GM18498 (cell line): ENCODE results near the gene CAMSAP1.

Experiments used
- ATAC-seq: cut with Tn5 transposase; IDR thresholded peaks from one replicate; pipeline ENCODE4 v1.9.1; 2021; ENCODE audit warnings: mild to moderate bottlenecking, moderate library complexity; ENCODE audit not compliant: unreplicated experiment

Gene CAMSAP1

DNA sequence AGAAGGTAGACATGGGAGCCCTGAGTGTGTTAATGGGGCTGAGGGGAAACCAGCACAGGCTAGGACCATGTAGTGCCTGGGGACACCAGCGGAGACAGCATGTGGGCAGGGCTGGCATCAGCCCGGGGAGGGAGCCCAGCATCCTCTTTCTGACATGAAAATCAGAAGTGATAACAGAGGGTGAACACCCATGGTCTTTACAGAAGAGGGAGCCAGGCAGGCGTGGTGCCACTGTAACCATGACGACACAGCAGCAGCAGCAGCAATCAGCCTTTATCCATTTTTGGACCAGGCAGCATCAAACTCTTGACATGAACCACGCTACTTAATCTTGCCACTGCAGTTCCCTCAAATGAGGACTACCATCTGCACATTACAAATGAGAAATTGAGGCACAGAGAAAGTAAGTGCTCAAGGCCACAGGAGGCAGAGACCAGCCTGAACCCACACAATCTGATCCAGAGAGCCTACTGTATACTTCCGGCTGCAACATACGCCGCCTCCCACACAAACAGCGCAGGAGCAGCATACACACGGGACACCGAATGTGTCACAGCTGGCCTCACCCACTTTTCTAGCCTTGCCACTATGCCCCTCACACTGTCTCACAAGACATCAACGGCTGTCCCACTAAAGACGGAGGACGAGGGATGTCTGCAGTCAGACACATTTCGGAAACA, 23.8 kb downstream of the CAMSAP1 start:
- no peak for ATAC-seq

DNA sequence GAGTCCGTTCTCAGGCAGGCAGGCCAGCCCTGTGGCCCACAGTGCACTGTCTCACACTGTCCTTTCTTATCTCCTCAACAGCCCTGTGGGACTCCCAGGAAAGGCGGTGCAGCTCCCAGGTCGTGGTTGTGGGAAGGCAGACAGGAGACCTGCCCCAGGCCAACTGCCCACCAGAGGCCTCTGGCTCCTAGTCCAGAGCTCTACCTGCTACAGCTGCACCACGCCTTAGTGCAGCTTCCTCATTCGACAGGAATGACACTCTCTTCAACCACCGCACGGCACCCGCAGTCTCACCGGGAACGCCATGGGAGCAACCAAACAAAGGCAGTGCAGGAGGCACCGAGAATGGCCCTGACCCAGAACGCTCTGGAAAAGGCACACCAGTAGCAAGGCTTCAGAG, 25.3 kb downstream of the CAMSAP1 start:
- no peak for ATAC-seq

DNA sequence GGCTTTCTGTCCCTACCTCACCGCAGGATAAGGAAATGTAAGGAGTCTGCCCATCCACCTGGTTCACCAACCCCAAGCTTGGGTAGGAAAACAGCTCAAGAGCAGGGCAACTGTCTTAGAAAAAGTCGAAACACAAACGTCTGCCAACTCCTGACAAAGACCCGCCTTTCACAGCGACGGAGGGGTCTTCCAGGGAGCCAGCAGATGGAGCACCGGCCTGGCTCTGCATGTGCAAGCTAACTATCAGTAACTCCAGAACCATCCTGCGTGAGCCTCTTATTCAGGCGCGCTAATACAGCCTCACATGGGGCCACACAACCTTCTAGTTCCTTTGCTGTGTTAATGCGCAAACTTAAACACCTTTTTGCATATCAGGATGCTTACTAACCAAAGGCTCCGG, 26.9 kb downstream of the CAMSAP1 start:
- no peak for ATAC-seq

DNA sequence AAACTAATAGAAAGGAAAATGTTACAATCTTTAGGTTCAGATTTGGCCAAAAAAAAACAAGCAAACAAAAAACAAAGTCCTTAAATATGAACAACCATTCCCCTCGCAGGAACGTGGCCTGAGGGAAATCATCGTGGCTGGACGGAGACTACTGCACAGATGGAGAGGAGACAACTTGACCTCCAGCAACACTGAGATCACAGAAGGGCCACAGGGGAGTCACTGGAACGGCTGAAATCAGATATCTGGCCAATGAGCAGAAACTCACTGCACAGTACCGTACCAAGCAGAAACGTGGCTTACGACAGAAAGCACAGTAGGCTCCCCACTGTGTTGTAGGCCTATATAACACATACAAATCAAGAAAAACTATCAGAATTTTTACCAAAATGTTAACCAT, 27.7 kb downstream of the CAMSAP1 start:
- no peak for ATAC-seq

DNA sequence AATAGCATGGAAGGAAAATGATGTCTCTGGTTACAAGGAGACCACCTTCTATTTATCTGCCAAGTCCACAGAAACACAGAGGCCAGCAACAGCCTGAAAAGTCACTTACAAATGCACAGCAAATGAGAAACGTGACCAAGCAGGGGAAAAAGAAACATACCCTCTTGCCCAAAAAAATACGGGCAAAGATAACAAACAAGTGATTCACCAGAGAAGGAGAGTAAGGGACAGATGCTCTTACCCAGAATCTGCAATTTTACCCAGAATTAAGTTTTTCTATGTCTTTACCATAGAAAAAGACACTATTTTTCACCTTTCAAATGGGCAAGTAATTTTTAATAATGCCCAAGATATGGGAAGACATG, 28.1 kb downstream of the CAMSAP1 start:
- ATAC-seq: no peak

DNA sequence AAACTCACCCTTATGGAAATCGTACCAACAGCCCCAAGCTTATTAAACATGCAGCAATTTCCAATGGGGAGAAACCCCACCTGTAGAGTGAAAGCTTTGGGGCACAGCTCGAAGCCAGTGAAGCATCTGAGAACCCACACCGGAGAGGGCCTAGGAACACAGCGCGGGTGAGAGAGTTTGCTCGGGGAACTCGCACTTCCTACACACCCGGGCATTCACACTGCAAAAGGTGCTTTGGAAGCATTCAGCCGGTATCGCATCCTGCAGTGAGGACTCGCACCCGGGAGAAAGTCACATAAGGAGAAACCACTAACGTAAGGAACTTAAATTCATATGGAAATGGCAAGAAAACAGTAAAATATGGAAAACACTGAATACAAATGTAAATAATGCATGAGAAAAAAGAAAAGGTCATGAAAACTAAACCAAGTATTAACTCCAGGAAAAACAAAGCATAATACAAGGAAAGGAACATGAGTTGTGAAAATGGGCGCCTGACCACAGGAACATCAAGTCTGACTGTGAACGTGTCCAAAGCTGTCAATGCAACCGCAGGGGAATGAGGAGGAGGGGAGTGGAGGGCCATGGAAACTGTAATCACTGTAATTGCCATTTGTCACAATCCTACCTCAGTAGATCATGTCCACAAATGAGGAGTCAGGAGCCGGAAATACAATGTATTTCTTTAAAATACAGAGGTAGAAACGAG, 28.7 kb downstream of the CAMSAP1 start:
- no peak for ATAC-seq

DNA sequence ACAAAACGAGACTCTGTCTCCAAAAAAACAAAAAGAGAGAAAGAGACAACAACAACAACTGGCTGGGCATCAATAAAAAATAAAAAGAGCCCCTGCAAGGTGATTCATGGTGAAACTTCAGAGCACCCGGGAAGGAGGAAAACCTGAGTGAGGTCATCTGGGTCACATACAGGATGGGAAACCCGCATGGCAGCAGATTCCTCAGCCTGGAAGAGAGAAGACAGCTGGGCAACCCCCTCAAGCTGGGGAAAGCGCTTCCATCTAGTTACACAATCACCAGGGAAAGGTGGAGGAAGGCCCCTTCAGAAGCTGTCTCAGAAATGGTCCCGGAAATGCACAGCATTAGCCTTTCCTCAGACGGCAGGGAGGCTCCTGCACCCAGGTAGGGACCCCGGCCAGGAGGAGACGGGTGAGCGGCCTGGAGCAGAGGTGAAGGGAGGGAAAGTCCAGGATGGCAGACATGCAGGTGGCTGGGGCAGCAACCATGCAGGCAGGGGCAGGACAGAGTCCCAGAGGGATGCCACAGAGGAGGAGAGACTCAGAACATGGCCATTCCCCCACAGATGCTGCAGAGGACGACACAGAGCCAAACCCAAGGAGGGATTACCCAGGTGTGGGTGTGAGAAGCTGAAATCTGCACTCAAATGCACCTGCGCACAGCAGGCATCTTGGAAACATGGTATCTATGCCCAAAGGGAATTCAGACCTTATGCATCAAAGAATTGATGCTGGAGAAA, 29.4 kb downstream of the CAMSAP1 start:
- ATAC-seq: no peak

DNA sequence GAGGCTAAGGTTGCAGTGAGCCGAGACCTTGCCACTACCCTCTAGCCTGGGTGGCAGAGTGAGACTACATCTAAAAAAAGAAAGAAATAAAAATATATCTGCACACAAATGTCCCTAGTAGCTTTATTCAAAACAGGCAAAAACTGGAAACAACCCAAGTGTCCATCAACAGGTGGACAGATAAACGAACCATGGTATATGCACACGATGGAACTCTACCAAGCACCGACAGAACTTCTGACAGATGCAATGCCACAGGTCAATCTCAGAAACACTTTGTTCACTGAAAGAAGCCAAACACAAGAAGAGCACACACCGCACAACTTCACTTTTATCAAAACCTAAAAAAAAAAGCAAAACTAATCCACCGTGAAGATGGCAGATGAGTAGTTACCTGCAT, 30.4 kb downstream of the CAMSAP1 start:
- no peak for ATAC-seq

DNA sequence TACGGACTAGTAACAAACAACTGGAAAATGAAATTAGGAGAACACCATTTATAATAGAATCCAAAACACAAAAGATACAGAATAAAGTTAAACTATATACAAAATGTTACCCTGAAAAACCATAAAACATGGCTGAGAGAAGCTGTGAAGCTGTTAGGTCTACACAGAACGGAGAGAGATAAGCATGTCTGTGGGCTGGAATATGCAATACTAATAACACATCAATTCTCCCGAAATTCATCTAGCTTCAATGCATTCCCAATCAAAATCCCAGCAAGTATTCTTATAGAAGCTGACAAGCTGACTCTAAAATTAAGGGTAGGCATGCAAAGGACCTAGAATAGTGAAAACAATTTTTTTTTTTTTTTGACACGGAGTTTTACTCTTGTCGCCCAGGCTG, 32.5 kb downstream of the CAMSAP1 start:
- ATAC-seq: no peak

DNA sequence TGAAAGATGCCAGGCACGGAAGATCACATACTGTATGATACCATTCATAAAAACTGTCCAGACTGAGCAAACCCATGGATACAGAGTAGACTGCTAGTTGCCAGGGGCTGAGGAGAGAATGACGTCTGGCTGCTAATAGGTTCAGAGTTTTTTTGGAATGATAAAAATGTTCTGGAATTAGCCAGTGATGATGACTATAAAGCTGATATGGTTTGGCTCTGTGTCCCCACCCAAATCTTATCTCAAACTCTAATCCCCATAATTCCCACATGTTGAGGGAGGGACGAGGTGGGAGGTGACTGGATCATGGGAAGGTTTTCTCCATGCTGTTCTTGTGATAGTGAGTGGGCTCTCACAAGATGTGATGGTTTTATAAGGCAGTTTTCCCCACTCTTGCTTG, 37.4 kb downstream of the CAMSAP1 start:
- ATAC-seq: no peak

DNA sequence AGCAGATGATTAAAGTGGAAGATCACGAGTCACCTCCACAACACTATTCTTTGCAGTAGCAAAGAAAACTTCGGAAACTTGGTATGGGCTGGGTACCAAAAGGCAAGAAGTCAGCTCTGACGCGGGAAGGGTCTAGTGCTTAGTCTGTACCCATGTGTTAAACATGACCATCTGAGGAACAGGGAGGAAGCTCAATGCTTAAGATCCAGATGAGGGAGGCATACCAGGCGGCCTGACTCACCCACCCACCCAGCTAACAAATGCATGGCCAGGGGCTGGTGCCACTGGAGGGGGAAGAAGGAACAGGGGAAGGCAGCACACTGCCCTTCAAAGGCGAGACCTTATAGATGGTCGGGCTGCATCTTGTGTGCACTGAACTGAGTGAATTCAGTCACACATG, 41.8 kb downstream of the CAMSAP1 start:
- no peak for ATAC-seq

DNA sequence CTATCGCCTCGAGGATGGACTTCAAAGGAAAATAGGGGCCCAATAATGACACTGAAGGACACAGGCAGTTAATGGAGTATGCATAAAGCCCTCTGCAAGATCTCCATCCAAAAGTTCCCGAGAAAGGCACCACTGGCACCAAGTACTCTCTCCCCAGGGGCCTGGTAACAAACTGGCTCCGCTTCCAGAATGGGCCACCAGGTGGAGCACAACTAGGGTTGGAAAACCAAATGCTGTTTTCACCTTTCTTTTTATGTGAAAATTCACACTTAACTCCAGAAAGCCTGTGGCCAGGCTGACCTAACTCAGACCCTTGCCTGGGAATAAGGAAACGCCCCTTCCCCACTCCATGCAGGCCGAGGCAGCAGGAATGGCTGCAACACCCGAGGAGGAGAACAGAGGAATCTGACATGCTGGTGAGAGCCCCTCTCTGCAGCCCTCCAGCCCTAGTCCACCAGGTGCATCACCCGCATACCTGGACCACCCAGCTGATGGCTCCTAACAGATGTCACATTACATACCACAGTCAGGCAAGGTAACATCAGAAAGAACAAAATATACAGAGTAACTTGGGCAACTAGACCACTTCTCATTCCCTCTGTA, 42.8 kb downstream of the CAMSAP1 start:
- no peak for ATAC-seq

DNA sequence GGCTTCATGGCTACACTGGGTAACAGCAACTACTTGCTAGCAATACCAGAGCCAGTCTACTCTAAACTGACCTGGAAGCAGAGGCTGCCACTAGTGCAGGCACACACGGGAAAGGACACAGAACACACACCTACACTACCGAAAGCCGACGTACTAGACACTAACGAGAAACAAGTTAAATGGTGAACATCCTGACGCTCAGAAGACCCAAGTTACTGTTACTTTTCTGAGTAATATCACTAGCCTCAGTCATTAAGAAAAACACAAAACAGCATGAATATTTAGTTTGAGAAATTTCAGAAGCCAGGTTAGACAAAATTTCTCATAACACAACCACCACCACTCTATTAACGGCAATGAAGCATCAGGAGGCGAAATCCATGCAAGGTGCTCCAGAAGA, 44.5 kb downstream of the CAMSAP1 start:
- ATAC-seq: no peak

DNA sequence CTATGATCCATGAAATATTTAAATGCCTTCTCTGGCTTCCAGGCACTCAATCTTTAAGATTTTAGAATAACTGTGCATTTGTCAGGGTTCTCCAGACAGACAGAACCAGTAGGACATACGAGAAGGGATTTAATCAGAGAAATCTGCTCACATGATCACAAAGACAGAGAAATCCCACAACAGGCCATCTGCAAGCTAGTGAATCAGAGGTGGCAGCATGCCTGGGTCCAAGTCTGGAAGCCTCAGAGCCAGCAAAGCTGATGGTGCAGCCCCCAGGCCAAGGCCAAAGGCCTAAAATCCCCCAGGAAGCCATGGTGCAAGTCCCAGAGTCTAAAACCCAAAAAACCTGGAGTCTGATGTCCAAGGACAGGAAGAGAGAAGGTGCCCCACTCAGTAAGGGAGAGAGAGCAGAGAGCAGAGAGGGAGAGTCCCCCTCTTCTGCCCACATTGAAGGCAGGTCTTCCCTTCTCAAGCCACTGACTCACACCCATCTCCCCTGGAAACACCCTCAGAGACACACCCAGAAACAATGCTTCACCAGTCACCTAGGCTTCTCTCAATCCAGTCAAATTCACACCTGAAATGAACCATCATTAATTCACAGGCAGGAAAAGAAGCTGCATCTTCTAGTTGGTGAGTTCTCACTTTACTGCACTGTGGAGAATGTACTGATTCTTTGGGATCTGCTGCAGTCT, 48.7 kb downstream of the CAMSAP1 start:
- no peak for ATAC-seq

DNA sequence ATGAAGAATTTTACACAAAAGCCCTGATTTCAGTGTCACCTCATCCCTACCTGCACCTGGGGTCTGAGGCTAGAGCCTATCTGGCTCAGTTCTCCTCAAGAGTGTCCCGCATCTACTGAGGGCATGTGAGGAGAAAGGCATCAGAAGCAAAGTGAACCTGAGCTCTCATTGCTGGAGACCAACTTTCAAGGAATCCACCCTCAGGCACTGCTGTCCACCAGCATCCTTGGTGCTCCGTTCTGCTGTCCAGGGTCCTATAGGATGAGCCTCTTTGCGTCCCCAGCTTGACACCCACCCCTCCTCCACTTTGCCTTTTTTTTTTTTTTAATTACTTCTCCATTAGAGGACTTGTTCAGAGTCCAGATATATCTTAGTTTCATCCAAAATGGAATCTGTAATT, 49.5 kb downstream of the CAMSAP1 start:
- ATAC-seq: no peak

DNA sequence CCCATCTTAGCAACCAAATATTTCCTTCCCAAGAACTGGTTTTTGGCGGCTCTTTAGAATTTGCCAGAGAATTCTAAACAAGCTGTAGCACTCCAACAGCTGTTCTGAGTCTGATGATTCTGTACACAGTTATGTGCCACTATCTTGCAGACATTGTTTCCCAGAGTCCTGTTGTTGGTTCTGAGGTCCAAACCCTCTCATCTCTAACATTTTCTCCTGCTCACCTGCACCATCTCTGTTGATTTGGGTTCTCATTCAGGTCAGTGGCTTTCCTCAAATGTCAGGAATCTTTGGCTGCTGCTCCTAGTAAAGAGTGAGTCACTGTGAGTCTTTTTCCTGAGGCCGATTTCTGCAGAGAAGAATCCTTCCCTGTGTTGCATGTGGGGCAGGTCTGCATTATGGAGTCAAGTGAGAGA, 50.0 kb downstream of the CAMSAP1 start:
- ATAC-seq: no peak

DNA sequence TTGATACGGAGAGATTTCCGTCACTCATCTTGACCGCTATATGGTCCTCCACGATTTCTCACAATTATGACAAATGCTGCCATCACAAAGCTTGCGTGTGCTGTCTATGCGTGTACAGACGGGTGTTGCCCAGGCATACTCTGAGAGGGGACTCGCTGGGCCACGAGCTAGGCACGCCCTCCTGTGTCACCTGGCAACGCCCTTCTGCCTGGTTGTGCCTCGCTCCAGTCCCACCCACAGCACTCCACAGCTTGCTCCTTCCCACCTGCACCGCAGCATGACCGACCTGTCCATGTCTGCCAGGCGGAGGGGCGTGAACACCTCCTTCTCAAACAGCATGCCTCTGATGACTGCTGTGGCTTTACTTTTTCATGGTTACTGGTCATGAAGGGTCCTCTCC, 55.6 kb downstream of the CAMSAP1 start:
- no peak for ATAC-seq

DNA sequence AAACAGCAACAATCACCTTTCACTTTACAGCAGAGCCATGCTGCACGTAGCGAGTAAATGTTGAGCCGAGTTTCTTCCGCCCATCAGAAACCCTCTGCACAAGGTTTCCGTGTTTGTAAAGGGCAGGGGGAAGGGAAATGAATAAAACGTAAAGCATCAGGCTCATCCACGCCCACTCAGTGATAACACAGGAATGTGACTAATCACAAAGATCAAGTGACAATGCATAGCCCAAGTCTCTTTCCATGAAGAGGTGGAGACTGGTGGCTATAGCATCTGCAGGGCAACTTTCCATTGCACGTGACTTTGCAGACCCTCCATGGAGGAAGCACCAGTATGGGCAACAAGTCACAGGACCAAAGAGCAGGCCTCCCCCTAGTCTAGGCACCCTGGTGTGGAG, 56.6 kb downstream of the CAMSAP1 start:
- no peak for ATAC-seq

DNA sequence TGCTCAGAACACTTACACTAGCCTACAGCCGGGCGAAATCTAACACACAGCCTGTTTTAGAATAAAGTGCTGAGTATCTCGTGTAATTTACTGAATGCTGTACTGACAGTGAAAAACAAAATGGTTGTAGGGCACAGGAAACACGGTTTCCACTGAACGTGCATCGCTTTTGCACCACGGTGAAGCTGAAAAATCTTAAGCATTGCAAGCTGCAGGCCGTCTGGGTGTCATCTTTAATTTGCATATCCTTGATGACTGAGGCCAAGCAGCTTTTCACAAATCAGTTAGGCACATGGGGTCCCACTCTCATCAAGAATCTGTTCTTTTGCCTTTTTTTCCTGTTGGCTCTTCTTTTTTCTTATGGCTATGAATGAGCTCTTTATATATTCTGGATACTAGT, 58.2 kb downstream of the CAMSAP1 start:
- ATAC-seq: no peak

DNA sequence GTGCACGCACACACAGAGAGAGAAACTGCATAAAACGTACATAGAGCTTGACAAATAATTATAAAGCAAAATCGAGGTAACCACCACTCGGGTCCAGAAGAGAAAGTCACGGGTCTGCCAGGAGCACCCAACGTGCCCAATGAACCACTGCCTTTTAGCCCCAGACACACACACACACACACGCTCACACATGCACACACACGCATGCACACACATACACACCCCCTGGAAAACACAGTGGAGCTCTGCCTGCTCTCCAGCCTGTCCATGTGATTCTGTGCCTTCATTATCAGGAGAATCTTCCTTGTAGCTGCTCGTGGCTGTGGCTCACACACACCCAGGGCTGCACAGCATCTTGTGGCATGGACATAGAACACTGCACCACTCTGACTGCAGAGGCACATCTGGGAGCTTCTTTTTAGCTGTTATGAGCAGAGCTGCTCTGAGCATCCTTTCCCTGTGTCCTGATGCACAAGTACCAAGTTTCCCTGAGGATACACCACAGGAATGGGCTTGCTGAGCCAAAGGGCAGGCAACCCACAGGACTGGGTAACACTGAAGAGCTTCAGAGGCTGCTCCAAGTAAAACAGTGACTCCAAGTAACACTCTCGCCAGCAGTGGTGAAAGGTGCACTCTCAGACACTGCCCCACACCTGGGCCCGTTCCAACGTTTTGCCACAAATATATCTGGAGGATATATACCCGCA, 58.9 kb downstream of the CAMSAP1 start:
- no peak for ATAC-seq

DNA sequence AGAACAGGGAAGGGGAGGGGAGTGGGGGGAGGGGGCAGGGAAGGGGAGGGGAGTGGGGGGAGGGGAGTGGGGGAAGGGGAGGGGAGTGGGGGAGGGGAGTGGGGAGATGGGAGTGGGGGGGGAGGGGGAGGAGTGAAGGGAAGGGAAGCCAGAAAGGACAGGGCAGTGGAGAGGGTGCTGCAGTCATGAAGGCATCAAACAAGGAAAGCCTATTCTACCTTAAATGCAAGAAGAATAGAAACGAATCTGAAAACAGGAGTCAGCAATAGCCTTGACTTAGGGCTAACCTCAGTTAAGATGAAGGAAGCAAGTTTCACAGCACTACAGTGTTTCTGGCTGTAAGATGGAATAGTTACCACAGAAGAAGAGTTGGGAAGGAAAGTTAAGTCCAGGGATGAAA, 59.5 kb downstream of the CAMSAP1 start:
- no peak for ATAC-seq
